EH (cell line): Measurements from ENCODE around the gene ANKRD22.

ENCODE experiments used
- DNase-seq: peaks from one replicate; pipeline ENCODE4 v3.0.0-alpha.2; 2015; ENCODE audit warnings: low read depth

ANKRD22 gene

DNA sequence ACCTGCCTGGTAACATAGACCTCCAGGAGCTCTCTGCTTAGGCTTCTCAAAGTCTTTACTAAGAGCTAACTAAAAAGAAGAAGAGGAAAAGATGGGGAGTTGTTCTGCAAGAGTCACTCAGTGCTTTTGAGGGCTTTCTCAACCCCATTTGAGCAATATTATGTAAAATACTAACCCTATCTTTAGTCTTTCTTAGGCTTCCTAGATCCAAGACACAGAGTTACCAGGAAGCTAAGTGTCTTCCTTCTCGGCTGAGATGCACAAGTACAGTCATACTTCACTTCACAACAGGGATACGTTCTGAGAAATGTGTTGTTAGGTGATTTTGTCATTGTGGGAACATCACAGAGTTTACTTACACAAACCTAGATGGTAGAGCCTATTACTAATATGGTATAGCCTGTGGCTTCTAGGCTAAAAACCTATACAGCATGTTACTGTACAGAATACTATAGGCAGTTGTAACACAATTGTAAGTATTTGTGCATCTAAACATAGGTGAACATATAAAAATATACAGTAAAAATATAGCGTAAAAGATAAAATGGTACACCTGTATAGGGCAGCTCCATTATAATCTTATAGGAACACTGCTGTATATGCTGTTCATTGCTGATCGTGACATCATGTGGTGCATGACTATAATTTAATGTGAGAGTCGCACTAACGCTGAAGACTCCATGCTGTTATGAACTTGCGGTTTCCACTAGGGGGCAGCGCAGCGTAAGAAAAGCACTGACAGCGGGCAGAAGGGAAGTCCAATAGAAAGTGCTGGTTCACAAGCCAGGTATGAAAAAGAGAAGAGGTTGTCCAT lies 16.3 kb downstream of the ANKRD22 start:
- peak; percentile 88 for DNase-seq

DNA sequence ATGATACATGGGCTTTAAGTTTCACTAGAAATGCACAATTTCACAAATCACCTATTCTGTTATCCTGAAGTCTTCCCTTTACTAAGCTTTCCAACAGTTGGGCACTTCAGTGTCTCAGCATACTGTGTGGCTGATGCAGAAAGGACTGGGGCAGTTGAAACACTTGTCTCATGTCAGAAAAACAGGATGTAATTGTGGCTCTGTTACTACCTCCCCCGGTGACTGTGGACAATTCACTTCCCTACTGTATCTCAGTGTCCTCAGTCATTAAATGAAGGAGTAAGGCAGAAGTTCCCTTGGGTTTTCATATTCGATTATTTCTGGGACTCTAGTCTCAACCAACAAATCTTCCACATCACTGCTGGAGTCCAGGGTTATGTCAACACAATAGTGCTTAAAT lies 17.9 kb downstream of the ANKRD22 start:
- DNase-seq, result no peak

GRCh38 chr10:88833156-88833555 lies 18.5 kb downstream of the ANKRD22 start:
- no peak for DNase-seq

- no peak for DNase-seq
Observed at GRCh38 chr10:88832376-88832775, 19.3 kb downstream of the ANKRD22 start.

DNA sequence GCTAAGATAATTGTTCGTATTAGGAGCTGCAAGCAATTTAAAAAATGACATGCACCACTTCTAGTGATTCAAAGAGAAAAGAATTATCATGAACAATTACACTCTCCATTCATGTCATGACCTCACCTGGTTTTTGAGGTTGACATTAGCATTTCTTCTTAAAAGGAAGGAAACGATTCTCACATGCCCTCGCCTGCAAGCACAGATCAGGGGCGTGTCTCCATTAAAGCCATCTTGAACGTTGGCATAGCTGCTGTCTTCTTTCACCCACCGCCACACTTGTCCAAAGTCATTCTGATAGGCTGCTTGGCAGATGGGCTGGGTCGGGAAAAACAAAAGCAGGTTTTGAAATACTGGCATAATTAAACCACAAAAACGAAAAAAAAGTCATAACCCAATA lies 19.9 kb downstream of the ANKRD22 start:
- no peak for DNase-seq

DNA sequence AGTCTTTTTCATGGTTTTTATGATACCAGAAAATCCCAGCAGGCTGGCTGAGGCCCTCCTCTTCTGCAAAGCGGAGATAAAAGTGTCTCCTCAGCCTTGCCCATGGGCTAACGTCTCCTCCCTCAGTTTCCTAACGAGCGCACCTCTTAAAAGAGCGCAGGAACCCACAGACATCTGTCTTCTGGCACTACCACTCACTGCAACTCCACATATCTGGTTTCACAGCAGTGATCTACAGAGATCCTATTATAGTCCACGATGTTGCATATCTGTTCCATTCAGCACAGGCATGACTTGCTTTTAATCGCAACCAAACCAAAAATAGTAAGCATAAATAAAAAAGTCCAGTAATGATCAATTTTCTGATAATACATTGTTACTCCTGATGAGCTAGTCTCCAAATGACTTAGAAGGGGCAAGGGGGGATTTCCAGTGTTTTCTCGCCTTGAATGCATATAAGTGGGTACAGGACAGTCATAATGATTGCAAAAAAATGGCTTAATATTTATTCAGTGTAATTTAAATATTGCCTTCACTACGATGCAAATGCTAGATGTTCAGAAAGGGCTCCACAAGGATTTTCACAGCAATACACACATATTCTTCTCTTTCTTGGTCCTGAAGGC lies 20.9 kb downstream of the ANKRD22 start:
- DNase-seq, result no peak

GRCh38 chr10:88828310-88828709 lies 23.3 kb downstream of the ANKRD22 start:
- no peak for DNase-seq

- no peak for DNase-seq
Observed at GRCh38 chr10:88827671-88828070, 24.0 kb downstream of the ANKRD22 start.

- DNase-seq, result no peak
Observed at GRCh38 chr10:88826388-88826787, 25.3 kb downstream of the ANKRD22 start.

- peak; percentile 78 for DNase-seq
Observed at GRCh38 chr10:88820748-88821401, 30.8 kb downstream of the ANKRD22 start.

DNA sequence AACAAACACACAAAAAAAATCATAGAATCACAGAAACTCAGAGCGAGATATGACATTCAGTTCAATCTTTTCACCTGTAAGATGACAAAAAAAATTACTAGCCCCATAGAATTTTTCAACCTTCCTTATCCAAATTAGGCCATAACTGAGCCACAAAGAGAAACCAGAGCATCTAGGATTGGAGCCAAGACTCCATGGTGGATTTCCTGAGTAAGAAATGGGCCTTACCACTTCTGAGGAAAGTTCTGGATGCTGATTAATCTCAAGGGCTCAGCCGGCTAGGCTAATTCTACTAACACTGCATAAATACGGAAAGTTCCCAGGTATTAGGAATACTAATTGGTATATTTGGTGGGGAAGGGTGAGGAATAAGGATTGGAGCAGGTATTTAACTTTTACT lies 32.4 kb downstream of the ANKRD22 start:
- DNase-seq, result peak; percentile 34

GRCh38 chr10:88813200-88813599 lies 38.4 kb downstream of the ANKRD22 start:
- DNase-seq, result no peak

GRCh38 chr10:88810196-88810961 lies 41.3 kb downstream of the ANKRD22 start:
- peak; percentile 65 for DNase-seq

DNA sequence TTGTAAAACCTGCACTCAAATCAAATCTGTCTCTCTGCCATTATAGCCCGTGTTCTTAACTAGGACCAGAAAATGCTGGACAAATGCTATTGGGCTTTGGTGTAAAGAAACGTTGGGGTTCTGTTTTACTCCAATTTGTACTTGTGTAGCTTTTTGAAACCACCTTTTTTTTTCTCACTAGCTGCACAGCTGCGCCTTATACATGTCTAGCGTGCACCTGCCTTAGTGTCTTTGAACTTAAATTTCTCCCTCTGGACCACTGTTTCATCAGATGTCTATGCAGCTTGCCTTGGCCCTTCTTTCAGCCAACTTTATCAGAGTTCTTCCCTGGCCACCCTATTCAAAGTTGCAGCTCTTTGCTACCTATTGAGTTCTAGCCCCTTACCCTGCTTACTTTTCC lies 42.0 kb downstream of the ANKRD22 start:
- no peak for DNase-seq

- DNase-seq, result no peak
Observed at GRCh38 chr10:88805924-88806323, 45.7 kb downstream of the ANKRD22 start.

- peak; percentile 26 for DNase-seq
Observed at GRCh38 chr10:88805361-88805760, 46.3 kb downstream of the ANKRD22 start.

DNA sequence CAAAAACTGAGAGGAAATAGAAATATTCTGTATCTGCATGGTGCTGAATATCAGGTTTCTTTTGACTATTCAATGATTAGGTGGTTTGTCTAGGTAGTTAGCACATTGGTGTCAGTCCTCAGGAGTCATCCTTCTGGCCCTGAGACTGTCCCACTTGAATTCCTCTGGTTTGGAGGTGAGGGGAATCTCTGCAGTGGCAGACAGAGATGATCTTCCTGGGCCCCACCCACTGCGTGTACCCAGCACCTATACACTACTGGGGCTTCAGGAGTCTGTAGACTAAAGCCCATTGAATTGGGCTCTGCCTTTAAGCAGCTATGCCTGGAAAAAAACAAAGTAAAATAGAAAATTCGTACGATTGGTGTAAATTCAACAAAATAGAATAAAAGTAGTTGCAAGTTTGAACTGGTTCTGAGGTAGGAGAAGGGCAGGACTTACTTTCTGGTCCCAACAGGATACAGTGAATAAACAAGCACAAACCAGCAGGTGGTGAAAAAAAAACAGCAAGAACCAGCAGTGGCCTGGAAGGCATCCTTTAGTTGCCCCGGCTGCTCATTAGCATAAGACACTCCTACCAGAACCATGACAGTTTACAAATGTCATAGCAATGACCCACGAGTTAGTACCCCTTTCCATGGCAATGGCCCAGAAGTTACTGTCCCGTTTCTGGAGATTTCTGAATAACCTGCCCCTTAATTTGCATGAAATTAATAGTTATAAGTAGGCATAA lies 47.4 kb downstream of the ANKRD22 start:
- no peak for DNase-seq

GRCh38 chr10:88803641-88804040 lies 48.0 kb downstream of the ANKRD22 start:
- DNase-seq, result no peak

DNA sequence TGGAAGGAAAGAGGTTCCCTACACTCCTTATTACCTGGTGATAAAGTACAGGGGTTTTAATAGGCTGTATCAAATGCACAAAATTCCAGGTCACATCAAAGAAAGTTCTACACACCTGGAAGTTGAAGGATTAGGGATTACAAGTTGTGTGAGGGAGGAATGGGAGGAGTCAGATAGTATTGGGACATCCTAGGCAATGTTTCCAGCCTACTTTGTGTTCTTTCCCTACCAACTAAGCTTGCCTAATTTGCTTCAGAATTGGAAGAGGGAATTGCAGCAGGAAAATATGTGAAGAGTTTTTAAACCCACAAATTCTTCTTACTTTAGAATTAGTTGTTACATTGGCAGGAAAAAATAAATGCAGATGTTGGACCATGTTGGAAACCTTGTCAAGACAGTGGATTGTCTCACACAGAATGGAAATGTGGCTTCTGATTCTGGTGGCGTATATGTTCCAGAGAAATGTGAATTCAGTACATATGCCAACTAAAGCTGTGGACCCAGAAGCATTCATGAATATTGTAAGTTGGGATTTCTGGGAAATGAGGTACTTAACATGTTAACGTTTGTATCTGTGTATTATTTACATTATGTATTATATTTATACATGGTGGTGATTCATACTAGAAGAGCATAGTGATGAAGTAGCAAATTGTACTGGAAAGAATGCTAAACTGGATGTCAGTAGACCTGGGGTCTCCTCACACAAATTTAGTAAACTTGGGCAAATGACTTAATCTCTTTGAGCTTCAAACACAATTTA lies 48.9 kb downstream of the ANKRD22 start, which contains the start of gene LIPM:
Gene LIPM, plus strand, starts transcription at position 208 of the 763 bp plus-strand sequence. Its CDS starts 167 bp downstream, at position 375.
- DNase-seq, result no peak
